Fibroblast of skin of abdomen (primary cell): ENCODE results near the gene CDK11A.
A peak's percentile ranks its signal among the peaks of the same experiment; 100 is the strongest.
"Not testable (repeated sequence)": the region's sequence is repeated elsewhere in the genome, so short reads cannot be mapped to it uniquely, and the experiment has no call there.

Experiments
- DNase-seq: peaks from one replicate; pipeline ENCODE4 v3.0.0-alpha.2; 2013

CDK11A gene

DNA sequence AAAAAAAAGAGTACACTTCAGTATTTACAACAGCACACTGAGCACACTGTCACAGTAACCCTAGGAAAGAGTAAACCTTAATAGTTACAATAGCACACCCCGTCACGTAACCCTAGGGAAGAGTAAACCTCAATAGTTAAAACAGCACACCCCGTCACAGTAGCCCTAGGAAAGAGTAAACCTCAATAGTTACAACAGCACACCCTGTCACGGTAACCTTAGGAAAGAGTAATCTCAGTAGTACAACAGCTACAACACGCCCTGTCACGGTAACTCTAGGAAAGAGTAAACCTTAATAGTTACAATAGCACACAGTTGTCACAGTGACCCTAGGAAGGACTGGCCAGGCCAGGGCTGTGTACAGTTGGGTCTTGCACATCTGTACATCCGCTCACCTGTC lies 3.0 kb downstream of the CDK11A start:
- DNase-seq = no peak

DNA sequence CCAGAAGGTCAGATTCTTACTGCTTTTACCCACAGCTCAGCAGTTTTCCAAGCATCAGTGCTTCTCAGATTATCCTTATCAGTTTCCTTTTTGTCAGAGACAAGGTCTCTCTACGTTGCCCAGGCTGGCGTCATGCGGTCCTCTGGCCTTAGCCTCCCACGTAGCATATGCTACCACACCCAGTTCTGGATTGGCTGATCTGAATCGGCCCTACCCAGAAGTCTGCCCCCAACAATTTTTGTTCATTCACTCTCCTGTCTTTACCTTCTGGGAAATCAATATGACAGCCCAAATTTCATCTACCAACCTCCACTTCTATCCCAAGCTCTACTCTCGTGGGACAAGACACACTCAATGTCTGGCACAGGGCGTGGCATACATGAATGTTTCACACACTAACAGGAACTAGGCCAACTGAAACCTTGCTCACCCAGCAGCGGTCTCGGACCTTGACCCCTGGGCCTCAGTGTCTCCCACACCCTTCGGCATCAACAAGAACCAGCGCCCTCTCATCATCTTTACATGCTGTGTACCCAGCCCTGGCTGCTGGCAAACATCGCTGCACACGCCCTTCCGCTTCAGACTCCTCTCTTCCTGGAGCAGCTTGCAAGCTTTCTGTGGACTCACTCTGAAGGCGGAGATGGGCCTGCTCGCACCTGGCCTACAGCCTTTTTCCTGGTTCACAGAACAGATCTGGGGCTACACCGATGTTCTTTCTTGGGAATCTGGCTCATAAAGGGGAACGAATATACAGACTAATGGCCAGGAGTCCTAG lies 8.9 kb downstream of the CDK11A start:
- DNase-seq = not testable (repeated sequence)

DNA sequence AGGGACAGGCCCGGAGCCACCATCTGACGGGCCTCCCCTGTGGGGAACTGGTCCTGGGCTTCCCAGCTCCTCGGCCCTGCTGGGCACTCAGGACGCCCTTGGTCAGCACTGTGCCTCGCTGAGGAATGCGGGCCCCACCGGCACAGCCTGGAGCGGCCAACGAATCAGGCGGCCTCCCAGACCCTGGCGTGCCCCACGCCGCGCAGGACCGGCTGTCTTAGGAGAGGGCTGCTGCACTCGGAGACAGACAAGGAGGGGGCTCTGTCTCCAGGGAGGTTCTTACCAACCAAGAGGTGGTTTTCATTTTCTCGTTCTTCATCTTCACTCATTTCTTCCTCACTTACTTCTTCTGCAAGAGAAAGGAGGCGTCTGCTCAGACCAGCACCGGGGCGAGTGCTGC lies 16.3 kb downstream of the CDK11A start:
- DNase-seq = not testable (repeated sequence)

DNA sequence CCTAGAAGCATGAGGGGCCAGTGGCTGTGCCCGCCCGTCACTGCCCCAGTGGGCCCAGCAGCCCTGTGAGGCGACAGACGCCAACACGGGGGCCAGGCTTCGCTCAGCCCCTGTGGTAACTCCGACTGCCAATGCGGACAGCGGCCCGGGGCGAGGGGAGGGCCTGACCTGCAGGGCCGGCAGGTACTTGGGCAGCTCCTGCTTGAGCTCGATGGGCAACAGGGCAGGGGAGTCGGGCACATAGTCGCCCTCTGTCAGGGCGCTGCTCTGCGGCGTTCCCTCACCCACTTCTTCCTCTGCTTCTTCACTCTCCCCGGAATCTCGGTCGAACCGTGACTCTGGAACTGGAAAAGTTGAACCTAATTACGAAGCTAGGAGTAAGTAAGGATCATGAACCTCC lies 16.9 kb downstream of the CDK11A start:
- DNase-seq = not testable (repeated sequence)

DNA sequence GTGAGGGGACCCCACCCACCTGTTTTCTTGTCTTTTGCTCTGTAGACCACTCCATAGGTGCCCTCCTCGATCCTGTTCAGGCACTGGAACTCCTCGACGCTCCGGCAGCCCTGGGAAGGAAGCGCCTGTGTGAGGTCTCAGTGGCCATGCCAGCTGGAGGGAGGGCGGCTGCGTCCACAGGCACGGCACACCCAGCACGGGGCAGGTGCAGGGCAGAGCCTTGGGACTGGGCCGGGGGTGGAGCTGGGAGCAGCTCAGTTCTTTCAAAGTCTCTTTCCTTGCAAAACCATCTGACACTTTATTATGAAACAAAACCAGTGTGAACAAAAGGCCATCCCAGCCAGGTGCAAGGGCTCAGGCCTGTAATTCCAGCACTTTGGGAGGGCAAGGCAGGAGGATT lies 18.5 kb downstream of the CDK11A start:
- not testable (repeated sequence) for DNase-seq

DNA sequence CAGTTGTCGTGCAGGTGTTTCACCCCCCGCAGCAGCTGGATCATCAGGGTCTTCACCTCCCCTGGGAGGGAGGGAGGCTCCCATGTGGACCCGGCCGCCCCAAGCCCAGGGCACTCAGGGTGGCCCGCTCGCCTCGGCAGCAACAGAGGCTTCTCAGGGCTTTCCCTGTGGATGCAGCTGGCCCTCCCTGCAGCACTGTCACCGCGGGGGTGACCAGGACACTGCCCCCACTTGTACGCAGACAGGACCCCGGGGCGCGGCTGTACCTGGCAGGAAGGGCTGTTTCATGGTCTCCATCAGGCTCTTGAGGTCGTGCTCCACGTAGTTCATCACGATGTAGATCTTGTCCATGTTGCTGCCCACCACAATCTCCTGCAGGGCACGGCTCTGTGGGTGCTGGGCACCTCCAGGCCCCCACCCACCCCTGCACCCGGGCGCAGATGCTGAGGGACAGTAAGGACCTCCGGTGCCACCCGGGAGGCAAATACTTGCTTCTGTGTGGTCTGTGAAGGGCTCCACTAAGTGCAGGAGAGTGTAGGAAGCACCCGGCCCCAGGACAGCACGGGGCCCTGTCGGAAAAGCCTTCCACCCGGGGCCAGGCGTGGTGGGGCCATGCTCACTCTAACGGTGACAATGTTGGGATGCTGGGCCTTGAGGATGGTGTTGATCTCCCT lies 19.7 kb downstream of the CDK11A start:
- DNase-seq = not testable (repeated sequence)

DNA sequence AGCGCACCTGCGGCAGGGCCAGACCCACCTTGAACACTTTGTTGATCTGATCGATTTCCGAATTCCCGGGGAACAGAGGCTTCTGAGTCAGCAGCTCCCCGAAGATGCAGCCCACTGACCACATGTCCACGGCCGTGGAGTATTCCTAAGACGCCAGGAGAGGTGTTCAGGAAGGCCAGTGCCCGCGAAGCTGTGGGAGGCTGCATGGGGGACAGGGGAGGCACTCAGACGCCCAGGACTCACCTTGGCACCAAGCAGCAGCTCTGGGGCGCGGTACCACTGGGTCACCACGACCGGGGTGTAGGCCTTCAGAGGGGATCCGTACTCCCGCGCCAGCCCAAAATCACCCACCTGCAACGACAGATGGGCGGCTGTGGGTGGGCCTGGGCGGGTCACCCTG lies 20.4 kb downstream of the CDK11A start:
- DNase-seq = no peak

DNA sequence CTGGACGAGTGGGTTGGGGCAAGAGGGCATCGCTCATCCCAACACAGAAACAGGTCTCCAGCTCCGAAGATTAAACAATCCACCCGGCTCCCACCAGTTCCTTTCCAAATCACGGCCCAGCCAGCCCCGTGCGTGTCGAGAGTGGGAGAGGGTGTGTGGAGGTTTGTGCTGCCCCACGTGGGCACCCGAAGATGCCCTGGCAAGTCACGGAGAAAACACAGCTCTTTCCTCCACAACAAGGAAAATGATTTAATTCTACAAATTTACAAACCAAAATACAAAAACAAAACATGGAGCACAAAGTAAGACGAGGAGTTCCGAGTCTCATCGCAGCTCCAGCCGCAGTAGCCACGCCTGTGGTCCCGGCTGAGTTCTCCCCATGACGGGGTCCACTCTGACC lies 21.7 kb downstream of the CDK11A start:
- DNase-seq = not testable (repeated sequence)

DNA sequence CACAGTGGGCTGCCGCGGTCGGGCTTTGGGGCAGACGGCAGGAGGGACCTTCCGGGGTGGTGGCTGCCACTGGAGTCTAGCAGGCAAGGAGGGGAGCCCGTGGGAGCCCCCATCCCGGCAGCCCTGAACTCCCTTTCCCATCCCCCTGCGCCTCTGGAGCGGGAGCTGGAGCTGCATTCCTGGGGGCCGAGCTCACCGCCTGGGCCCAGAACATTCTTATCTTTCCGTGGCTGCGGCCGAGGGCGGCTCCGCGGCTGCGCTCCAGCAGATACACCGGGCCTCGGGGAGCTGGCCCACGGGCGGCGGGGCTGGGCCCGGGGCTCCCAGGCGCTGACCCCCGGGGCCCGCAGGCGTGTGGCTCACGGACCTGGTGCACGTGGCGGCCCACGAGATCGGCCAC lies 23.6 kb downstream of the CDK11A start:
- DNase-seq = not testable (repeated sequence)

DNA sequence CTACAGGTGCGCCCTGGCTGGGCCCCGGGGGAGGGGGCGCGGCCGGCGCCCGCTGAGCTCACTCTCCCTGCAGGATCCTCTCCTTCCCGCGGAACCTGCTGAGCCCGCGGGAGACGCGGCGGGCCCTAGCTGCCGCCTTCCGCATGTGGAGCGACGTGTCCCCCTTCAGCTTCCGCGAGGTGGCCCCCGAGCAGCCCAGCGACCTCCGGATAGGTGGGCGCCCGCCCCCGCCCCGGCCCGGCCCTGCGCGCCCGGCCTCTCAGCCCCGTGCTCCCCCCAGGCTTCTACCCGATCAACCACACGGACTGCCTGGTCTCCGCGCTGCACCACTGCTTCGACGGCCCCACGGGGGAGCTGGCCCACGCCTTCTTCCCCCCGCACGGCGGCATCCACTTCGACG lies 24.1 kb downstream of the CDK11A start:
- DNase-seq = not testable (repeated sequence)

DNA sequence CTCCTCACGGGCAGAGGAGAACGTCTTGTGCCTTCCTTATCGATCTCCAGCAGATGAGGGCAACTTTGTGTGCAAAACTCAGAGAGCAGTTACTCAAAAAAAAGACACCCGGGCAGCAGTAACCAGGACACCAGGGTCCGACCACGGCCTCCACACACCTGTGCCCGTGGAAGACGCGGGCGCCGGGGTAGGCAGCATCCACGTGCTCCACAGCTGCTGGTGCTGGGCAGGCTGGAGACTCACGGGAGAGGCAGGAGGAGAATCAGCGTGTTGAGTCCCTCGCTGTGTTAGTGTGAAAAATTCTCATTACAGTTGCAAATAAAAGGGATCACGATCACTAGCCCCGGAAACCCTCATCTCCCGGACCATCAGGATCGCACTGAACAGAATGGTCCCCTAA lies 25.1 kb downstream of the CDK11A start:
- DNase-seq = not testable (repeated sequence)

DNA sequence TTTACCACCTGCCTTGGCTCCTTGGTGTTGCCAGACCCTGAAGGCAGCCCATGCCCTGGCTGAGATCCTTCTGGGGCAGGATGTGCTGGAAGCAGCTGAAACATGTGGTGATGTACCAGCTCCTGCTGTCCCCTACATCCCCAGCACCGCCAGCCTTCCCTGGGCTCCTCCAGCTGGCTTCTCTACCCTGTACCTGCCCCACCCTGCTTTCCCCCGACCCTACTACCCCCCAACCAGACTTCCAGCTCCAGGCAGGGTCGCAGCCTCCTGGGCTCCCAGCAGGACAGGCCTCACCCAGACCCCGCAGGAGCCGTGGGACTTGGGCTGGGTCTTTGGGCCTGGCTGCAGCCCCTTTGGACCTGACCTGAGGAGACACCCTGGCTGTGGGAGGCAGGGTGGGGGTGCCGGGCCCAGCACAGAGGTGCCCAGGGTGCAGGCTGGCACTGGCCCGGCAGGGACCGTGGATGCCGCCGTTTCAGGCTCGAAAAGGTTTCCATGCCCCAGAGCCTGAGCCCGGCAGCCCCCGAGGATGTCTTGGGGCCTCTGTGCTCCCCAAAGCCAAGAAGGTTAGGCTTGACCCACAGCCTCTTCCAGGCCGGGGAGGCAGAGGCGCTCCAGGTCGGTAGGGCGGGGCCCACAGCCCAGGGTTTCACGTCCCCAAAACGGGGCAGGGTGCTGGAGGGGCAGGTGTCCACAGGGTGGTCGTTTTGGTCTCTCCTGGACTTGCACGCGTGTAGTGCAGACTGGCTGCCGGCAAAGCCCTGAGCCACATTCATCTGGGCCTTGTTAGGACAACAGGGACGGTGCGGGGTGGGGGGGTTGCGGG lies 26.6 kb downstream of the CDK11A start:
- DNase-seq = not testable (repeated sequence)

DNA sequence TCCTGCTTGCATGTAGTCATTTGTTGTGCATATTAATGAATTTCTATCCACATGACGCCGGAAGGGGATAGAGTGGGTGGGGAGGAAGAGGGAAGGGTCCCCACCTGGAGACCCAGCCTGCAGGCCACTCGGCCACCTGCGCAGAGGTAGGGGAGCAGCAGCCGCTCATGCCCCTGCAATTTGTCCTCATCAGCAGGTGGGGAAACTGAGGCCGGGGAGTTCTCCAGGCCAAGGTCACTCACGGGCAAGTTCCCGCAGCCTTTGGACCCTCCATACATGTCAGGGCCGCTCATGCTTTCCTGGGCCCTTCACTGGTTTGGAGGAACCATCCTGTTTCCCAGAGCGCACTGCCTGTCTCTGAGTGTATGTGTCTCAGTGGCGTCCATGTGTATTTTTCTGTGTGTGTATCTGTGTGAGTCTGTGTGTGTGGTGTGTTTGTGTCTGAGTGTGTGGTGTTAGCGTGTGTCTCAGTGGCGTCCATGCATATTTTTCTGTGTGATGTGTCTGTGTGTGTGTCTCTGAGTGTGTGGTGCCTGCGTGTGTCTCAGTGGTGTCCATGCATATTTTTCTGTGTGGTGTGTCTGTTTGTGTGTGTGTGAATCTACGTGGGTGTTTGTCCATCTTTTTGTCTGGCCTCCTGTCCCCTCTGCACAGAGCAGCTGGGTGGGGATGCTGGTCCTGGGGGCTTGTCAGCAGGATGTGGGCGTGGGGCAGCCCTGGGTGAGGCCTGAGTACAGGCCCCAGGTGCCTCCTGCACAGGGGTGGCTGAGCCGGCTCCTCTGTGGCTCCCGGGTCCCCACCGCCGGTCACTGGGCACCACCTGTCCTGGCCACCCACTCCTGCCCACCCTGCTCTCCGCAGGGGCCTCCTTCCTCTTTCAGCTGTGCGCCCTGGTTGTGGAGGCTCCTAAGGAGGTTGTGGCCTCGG lies 27.5 kb downstream of the CDK11A start:
- not testable (repeated sequence) for DNase-seq

DNA sequence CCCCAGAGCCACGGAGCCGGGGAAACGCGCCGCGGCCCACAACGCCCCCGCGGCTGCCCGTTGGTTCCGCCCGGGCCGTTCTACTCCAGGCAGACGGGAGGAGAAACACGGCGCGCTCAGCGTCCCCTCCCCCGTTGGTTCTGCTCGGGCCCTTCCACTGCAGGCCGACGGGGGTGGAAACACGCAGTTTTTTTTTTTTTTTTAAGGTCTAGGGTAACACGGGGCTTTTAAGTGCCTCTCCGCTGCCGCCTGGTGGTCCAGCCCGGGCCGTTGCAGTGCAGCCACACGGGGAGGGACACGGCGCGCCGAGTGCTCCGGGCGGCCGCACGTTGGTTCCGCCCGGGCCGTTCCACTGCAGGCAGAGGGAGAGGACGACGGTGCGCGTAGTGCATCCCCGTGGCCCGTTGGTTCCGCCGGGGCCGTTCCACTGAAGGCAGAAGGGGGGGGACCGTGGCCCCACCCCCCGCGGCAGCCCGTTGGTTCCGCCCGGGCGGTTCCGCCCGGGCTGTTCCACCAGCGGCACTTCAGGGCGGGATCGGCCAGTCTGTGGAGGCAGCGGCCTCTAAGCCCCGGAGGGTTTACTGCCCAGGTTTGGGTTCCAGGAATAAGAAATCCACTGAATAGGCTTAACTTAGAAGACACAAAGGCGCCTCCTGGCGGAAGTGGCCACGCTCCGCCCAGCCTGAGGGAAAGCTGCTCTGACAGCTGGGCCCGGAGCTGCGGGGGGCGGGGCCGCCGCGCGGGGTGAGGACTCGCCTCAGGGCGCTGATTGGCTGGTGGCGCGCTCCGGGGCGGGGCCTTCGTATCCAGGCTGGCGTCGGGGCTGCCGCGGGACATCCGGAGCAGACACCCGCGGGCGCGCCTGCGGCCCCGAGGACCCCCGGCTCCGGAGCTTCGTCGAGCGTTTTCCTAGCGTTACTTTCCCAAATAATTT lies 31.2 kb downstream of the CDK11A start, which contains the start of gene SLC35E2B:
TSS of gene SLC35E2B (minus strand) at position 82 of the 934 bp plus-strand sequence. CDS start 16,096 bp downstream, outside the sequence.
- peak; percentile 92 for DNase-seq

DNA sequence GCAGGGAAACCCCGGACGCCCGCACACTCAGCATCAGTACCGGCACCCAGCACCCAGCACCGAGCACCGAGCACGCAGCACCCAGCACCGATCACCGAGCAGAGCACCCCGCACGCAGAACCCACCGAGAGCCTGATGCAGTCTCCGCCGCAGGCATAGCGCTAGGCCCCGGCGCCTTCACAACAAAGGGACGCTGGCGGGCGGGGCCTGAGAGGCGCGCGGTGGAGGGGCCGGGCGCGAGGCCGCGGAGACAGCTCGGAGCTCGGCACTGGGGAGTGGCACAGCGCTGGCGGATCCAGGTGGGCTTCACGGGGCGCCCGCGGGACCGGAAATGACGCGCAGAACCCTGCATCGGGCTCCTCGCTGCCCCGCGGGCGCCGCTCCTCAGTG lies 31.8 kb downstream of the CDK11A start:
- peak; percentile 61 for DNase-seq

DNA sequence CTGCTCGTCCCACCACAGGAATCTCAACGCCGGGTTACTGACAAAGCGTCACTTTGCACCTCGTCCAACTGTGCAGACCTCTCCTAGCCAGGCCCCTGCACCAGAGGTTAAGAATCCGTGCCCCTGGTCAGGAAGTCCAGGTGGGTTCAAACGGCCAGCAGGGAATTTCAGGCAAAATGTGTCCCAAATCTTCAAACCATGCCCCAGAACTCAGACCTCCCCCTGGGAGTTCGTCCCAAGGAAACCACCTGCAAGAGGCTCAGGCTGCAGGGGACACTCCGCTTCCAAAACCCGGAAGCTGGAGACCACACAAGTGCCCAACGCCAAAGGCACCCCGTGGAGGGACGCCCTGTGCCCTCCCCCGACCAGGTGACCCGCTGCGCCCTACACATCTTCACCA lies 32.7 kb downstream of the CDK11A start:
- DNase-seq = not testable (repeated sequence)

DNA sequence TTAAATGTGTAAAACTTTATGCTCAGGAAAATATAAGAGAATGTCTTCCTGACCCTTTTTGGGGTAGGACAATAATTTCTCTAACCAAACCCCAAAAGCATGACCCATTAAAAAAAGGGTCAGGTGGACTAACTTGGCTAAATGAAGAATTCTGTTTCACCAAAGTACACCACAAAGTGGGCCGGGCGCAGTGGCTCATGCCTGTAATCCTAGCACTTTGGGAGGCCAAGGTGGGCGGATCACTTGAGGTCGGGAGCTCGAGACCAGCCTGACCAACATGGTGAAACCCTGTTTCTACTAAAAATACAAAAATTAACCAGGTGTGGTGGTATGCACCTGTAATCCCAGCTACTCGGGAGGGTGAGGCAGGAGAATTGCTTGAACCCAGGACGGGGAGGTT lies 34.6 kb downstream of the CDK11A start:
- not testable (repeated sequence) for DNase-seq

DNA sequence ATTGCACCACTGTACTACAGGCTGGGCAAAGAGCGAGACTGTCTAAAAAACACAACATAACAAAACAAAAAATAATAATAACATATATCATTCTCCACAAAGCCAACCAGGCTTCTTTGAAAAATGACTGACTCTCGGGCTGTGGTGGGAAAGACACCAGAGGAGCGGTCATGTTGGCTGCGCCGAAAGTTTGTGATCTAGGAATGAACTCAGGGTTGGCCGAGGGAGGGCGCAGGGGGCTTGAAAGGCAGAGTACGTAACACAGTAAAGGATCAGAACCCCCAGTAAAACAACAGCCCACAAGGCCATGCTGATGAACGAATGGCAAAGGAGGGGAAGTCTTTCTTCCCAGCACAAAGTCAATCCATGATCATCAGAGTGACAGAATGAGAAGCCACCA lies 36.3 kb downstream of the CDK11A start:
- no peak for DNase-seq

DNA sequence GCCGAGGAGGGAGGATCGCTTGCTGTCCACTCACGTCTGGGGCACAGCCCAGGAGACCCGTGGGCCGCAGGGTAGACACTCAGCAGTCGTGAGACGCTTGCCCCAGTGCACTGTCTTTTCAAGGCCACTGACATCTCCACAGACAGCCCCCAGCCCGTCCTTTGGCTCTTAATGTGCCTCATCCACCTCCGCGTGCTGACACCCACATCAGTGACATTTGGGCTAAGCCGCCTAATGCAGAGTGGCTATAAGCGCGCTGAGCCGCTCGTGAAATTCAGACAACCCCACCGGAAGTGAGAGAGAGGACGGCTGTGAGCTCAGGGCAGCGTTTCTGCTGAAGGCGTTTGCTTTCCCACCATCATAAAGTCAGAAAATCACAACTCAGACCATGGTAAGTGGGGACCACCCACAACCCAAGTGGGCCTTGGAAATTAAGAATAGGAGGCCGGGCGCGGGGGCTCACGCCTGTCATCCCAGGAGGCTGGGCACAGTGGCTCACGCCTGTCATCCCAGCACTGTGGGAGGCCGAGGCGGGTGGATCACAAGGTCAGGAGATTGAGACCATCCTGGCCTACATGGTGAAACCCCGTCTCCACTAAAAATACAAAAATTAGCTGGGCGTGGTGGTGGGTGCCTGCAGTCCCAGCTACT lies 40.0 kb downstream of the CDK11A start:
- DNase-seq = no peak
